NCI-H187 (cell line): Measurements from ENCODE around the gene MICU2.
A peak's percentile ranks its signal among the peaks of the same experiment; 100 is the strongest.

Experiments used
- DNase-seq, 2 experiments: peaks; one replicate each; lab custom pipeline; 2025; lab: John Stamatoyannopoulos, UW

The MICU2 gene, protein sequence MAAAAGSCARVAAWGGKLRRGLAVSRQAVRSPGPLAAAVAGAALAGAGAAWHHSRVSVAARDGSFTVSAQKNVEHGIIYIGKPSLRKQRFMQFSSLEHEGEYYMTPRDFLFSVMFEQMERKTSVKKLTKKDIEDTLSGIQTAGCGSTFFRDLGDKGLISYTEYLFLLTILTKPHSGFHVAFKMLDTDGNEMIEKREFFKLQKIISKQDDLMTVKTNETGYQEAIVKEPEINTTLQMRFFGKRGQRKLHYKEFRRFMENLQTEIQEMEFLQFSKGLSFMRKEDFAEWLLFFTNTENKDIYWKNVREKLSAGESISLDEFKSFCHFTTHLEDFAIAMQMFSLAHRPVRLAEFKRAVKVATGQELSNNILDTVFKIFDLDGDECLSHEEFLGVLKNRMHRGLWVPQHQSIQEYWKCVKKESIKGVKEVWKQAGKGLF

GRCh38 chr13:21603531-21604448, at the start of gene MICU2:
TSS of gene MICU2 (minus strand) at chr13:21604170. CDS start at chr13:21604148, 22 bp downstream.
- DNase-seq, result peak; percentile 66 to 78

DNA sequence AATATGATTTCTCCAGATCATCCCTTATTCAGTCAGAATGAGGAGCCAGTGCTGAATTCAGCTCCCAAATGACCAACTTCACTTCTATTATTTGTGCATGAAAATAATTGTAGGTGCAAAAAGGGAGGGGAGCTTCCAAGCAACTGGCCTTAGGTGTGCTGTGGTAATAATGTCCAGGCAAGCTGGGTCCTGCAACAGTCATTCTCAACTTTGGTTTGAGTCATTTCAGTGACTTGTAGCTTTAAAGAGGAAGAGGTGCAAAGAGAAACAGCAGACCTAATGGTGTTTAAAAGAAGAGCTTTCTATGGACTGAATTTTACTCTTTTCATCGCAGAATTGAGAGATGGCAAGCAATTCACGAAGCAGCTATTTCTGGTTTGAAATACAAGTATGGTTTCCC, 37.7 kb upstream of the MICU2 start:
- no peak for DNase-seq

GRCh38 chr13:21639561-21639960, 35.6 kb upstream of the MICU2 start:
- no peak for DNase-seq

- peak in 1 of 2 experiments; percentile 13 for DNase-seq
Measured at GRCh38 chr13:21638319-21639282, 34.6 kb upstream of the MICU2 start.

DNA sequence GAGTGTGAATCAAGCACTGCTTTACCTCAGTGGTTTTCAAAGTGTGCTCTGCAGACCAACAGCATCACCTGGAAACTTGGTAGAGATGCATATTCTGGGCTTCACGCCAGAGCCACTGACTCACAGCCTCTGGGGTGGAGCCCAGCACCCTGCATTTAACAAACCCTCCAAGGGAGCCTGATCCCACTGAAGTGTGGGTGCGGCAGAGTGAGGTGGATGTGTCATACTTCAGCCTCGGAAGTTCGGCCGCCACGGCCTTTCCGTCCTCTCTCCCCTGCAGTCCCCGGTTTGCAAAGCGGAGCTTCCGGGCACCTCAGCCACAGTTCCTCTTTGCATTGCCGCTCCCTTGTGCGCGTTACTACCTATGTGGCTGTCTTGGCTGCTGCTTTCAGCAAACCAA, 33.3 kb upstream of the MICU2 start:
- DNase-seq, result peak; percentile 19 to 39

DNA sequence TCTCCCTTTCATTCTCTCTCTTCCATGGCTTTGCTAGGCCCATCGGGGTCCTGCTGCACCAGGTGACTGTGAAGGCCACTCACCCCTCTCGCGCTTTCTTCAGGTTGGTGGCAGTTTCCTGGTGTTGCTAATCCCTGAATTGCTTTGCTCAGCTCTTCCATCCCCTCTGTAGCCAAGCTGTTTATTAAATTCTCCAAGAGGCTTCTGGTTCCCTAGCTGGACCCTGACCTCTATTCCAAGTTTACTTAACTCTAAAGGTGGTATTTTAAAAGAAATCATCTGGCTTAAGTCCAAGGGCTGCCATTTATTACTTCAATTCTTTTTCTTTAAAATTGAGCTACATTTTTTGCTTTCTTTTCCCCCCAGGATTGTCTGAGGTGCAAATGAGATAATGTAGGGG, 32.7 kb upstream of the MICU2 start:
- DNase-seq, result no peak

- no peak for DNase-seq
Measured at GRCh38 chr13:21632196-21632595, 28.2 kb upstream of the MICU2 start.

GRCh38 chr13:21625366-21625765, 21.4 kb upstream of the MICU2 start:
- no peak for DNase-seq

DNA sequence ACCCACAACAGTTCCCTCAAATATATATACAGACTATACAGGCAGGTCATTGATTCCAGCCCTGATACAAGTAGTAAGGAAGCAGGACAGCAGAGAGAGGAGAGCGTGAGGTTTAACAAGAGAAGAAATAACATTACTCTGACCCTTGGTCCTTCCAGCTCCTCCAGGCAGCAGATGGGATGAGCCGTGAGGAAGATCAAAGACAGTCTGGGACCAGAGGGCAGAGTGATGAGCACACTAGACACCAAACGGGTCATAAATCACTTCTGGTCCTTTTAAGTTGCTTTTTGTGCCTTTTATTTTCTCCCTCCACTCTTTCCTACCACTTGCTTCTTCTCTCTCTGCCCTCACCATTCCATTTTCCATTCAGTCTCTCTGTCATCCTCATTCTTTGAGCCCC, 16.9 kb upstream of the MICU2 start:
- DNase-seq, result no peak

DNA sequence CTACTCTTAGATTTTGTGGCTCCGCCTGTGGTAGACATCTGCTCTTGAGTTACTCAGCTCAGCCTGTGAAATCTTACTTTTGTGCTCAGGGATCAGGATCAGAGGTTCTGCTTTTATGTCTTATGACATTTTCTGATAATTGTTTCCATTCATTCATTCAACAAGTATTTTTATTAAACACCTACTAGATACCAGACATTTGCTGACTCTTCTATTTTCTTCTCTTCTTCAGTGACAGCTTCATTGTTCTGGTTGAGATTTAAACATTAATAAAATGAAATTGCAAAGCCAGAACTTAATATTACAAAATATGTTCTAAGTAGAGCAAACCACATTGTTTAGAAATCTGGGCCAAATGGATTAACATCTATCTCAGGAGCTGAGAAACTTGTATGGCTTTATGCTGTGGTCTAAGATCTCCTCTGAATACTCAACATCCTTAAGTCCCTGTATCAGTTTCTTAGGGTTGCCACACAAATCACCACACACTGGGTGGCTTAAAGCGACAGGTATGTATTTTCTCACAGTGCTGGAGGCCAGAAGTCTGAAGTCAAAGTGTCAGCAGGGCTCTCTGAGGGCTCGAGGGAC, 15.8 kb upstream of the MICU2 start:
- DNase-seq, result no peak

DNA sequence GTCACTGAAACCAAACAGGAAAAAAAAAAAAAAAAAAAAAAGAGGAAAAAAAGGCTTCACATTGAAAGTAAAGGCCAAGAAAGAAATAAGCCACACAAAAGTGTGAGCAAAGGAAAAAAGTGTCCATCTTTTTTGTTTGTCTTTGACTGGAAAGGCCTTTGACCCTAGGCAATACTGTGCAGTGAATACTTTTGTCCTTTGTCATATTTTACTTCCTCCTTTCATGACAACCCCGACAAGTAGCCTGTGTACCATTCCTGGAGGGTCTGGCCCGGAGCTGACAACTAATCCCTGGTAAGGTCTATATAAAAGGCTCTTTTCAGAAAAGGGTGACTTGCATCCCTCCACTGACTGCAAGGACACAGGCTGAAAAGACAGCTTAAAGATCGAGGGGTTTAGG, 12.9 kb upstream of the MICU2 start:
- no peak for DNase-seq

DNA sequence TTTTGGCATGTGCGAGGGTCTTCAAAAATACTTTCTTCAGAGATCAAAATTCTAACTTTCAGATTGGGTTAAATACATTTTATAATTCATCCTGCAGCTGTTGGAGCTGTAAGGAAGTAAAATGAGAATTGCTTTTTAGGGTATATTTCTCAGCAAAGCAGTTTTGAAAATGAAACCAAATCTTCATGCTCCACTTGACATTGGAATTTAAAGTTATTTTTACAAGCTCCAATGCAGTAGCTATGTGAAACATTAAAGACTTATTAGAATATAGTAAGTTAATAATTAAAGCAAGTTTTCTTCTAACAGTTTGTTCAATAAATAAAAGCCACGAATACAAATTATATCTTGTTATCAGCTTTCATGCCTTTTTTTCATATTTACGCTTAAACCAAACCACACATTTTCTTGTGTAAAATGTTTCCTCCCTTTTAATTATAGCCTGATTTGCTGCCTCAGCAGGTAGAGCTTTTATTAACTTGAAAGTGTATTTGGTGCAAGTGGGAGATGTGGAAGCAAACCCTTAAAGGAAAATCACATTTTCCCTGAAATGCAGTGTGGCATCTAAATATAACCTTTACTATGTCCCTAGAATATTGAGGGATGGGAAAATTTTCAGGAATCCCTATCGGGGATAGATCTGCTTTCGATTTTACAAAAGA, 12.4 kb upstream of the MICU2 start:
- no peak for DNase-seq

DNA sequence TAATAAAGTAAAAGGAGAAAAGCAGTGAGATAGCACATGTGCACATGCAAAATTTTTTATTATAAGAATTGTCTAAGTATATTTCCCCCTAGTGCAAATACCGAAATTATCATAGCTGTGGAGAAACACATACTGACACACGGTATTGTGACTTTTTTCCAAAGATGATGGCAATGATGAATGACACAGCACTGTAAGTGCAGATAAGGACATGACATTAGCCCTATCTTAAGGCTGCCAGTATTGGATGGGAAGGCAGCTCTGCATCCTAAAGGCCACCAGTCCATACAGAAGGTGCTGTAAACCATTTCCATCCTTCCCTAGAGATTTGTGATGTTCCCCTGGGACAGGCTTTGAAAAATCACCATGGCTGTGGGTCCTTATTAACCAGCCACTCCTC, 11.5 kb upstream of the MICU2 start:
- DNase-seq, result no peak

DNA sequence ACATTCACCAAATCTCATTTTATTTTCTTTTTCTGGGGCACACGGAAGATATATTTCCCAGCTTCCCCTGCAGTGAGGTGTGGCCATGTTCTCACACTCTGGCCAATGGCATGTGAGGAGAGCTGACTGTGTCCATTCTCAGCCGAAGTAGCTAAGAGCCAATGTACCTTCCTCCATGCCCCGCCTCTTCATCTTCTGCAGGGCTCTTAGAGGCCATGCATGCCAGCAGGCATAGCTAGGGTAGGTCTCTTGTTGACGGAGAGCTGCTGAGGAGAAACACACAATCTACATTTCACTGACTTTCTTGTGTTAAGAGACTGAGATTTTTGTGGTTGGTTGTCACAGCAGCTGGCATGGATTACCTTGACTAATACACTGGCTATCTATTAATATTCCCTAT, 9.8 kb upstream of the MICU2 start:
- DNase-seq, result no peak

GRCh38 chr13:21611385-21611784, 7.4 kb upstream of the MICU2 start:
- DNase-seq, result no peak

DNA sequence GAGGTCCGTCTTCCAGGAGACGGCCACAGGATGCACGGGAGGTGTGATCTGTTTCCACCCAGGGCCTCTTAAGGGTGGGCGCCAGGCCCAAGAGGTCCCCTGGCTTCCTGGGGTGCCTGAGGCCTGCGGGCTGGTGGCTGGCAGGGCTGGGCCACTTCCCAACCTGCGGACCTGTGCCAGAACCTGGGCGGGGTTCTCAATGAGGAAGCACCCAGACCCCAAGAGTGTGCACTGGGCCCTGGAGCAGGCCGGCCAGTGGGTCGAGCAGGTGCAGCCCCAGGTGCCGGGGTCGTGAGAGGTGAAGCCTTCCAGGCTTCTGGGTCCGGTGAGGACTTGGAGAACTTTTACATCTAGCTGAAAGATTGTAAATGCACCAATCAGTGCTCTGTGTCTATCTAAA, 6.7 kb upstream of the MICU2 start:
- no peak for DNase-seq

DNA sequence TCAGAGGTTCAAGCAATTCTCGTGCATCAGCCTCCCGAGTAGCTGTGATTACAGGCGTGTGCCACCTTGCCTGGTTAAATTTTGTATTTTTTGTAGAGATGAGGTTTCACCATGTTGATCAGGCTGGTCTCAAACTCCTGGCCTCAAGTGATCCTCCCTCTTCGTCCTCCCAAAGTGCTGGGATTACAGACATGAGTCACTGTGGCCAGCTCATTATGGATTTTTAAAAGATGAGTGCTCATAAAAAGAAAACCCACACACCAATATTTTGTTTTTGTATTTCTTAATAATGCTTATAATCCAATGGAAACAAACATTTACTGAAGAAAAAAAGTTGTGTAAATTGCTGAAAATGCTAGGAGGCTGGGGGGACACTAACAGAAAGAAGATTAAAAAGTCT, 5.0 kb upstream of the MICU2 start:
- DNase-seq, result no peak

- no peak for DNase-seq
Measured at GRCh38 chr13:21606796-21607195, 2.8 kb upstream of the MICU2 start.

- no peak for DNase-seq
Measured at GRCh38 chr13:21606251-21606650, 2.3 kb upstream of the MICU2 start.

GRCh38 chr13:21596722-21597121, 7.2 kb downstream of the MICU2 start:
- no peak for DNase-seq

DNA sequence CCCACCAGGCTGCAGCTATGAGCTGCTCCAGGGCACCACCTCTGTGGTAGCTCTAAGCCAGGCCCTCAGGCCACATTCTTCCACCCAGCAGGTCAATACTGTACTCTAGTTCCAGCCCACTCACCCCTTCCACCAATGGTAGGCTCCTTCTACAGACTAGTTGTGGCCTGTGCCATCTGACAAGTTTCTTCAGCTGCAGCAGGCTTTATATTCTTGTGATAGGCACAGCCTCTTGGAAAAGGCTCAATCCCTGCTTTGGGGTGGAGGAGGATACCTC, 8.5 kb downstream of the MICU2 start:
- no peak for DNase-seq
